RWPE1 (cell line): ENCODE data around the gene PTK7.

Experiments used
- CTCF ChIA-PET: fragments of 350-600 bp; sonication (Branson Sonifier 250); formaldehyde crosslinking; extraction: SDS; loops from one replicate; lab custom pipeline; 2021; lab: Yijun Ruan, JAX
- POLR2A ChIA-PET: fragments of 400-600 bp; formaldehyde crosslinking; extraction: SDS; loops from one replicate; lab custom pipeline; 2020; ENCODE audit warnings: antibody characterized with exemption; ENCODE audit not compliant: low non-redundant PET; lab: Yijun Ruan, JAX
- DNase-seq: peaks from one replicate; pipeline ENCODE4 v3.0.0; 2012; ENCODE audit warnings: low spot score
- H3K27ac ChIP-seq: fragments of 450-650 bp; 2 replicates; pipeline ENCODE4 v1.5.1; 2017
- TF ChIP-seq, protein P1 (sequence below): fragments of 450-650 bp; conservative IDR thresholded peaks from 2 replicates; pipeline ENCODE4 v1.5.1; 2017; ENCODE audit warnings: low read depth, mild to moderate bottlenecking

Gene PTK7

DNA sequence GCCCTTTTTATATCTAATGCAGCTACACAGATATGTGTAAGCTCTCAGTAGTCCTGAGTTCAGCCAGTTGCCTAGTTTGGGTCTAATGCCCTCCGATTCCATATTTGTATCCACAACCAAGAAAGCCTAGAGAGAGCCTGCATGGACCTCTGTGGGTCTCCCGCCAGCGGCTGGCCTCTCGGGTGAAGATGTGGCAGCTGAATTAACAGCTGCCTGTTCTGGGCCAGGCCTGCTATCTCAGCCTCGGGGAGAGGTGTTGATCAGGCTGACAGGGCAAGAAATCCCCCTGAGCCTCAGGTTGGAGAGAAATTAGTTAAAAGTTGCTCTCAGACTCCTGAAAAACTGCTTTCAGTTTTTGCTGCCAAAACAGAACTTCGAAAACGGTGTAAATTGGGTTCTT is 19.8 kb downstream of the PTK7 start:
- DNase-seq = no peak
- H3K27ac ChIP-seq = peak overlapping the region; percentile 95
- CTCF ChIA-PET = interaction anchor here (0.6 to 1.6 kb wide), 6 partner anchors 12 to 81 kb away, joined by 3 to 4 read pairs (median 4); no protein-coding TSS in a partner anchor
- POLR2A ChIA-PET = interaction anchor here (1.0 kb wide), 1 partner anchor 11 kb away, joined by 8 read pairs; no protein-coding TSS in a partner anchor
- TF ChIP-seq, protein P1, sequence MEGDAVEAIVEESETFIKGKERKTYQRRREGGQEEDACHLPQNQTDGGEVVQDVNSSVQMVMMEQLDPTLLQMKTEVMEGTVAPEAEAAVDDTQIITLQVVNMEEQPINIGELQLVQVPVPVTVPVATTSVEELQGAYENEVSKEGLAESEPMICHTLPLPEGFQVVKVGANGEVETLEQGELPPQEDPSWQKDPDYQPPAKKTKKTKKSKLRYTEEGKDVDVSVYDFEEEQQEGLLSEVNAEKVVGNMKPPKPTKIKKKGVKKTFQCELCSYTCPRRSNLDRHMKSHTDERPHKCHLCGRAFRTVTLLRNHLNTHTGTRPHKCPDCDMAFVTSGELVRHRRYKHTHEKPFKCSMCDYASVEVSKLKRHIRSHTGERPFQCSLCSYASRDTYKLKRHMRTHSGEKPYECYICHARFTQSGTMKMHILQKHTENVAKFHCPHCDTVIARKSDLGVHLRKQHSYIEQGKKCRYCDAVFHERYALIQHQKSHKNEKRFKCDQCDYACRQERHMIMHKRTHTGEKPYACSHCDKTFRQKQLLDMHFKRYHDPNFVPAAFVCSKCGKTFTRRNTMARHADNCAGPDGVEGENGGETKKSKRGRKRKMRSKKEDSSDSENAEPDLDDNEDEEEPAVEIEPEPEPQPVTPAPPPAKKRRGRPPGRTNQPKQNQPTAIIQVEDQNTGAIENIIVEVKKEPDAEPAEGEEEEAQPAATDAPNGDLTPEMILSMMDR = no peak

DNA sequence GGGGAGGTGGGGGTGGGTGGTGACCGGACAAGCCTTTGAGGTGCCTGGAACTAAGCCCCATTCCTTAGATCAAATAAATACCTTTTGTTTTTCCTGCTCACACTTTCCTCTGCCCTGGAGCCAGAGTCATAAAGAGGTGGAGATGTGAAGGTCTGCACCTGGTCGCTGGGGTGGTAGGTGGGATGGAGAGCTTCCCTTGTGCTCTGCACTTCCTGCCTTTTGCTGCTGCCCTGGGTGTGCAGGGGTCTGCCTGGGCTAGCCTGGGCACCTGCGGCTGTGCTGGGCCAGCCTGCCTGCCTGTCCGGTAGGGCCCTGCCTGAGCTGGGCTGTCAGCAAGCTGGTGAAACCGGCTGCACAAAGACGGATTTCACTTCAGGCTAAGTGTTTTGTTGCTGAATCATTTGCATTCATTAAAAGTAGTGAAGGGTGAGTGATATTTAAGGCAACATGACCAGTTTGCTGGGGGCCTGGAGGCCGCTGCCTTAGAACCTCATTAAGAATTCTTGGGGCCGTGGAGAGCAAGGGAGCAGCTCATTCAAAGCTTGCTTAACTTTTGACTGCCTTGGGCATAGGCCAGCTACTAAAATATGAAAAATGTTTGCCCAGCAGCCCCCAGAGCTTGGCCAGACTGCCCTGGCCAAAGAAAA is 20.5 kb downstream of the PTK7 start:
- CTCF ChIA-PET = interaction anchor here (0.6 to 1.6 kb wide), 6 partner anchors 11 to 81 kb away, joined by 3 to 4 read pairs (median 4); no protein-coding TSS in a partner anchor
- H3K27ac ChIP-seq = peak overlapping the region; percentile 95
- DNase-seq = peak; percentile 87

DNA sequence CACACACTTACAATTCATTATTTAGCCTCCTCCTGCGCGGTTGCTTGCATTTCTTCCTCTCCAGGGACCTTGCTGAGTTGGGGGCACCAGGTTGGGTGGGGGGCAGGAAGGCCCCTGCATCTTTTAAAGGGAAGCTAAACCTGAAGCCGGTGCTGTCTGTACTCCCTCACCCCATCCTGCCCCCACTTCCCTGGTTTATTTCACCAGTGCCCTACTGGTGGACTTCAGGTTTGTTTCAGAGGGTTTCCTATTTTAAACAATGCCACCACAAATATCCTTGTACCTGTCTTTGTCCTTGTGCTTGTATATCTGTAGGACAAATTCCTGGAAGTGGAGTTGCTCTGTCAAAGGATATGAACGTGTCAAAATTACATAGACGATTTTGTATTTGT is 21.0 kb downstream of the PTK7 start:
- ChIA-PET POLR2A (no interaction called here), CTCF (interaction anchor here (0.6 to 1.6 kb wide), 5 partner anchors 10 to 47 kb away, joined by 3 to 4 read pairs (median 4); no protein-coding TSS in a partner anchor)
- no peak for DNase-seq
- TF ChIP-seq, protein P1 = no peak
- H3K27ac ChIP-seq = peak overlapping the region; percentile 95

More for the DNA sequence above, 20.5 kb downstream of the PTK7 start:
- POLR2A ChIA-PET = interaction anchor here (1.0 kb wide), 1 partner anchor 11 kb away, joined by 8 read pairs; no protein-coding TSS in a partner anchor
- TF ChIP-seq, protein P1 = no peak

DNA sequence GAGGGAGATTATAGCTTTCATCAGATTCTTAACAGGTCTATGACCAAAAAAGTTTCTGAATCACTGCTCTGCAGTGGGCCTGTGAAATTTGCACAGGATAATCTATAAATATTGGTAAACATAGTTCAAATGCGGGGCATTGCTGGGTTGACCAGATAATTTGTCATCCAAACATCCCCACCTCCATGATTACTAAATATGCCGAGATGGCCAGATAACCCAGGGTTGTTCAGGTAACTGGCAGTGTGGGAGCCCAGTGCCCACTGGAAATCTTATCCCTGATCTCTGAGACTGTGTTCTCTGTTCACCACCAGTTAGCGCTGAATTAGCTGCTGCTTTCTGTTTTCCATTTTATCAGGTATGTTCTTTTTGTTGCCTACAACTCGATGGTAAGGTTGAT is 21.4 kb downstream of the PTK7 start:
- CTCF ChIA-PET = interaction anchor here (0.6 to 1.6 kb wide), 2 partner anchors 33 to 36 kb away, joined by 4 read pairs; no protein-coding TSS in a partner anchor
- POLR2A ChIA-PET = no interaction called here
- TF ChIP-seq, protein P1 = no peak
- no peak for DNase-seq
- peak overlapping the region; percentile 95 for H3K27ac ChIP-seq

DNA sequence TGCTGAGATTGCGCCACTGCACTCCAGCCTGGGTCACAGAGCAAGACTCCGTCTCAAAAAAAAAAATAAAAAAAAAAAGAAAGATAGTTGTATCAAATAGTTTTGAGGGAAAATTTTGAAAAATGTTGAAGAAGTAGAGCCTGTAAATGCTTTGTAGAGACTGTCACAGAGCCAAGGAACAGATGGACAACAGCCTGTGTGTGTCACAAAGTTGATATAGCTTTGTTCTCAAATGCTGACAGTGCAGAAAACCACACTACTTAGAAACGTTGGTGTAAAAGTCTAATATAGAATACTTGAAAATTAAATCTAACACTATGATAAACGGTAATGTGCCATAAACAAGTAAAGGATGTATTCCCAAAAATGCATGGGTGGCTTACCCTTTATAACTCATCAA is 25.4 kb downstream of the PTK7 start:
- H3K27ac ChIP-seq = peak overlapping the region; percentile 5; the same call in 1 of the 2 replicates
- no peak for DNase-seq
- ChIA-PET CTCF (interaction anchor here (0.7 kb wide), 1 partner anchor 28 kb away, joined by 3 read pairs; no protein-coding TSS in a partner anchor), POLR2A (no interaction called here)
- TF ChIP-seq, protein P1 = no peak

DNA sequence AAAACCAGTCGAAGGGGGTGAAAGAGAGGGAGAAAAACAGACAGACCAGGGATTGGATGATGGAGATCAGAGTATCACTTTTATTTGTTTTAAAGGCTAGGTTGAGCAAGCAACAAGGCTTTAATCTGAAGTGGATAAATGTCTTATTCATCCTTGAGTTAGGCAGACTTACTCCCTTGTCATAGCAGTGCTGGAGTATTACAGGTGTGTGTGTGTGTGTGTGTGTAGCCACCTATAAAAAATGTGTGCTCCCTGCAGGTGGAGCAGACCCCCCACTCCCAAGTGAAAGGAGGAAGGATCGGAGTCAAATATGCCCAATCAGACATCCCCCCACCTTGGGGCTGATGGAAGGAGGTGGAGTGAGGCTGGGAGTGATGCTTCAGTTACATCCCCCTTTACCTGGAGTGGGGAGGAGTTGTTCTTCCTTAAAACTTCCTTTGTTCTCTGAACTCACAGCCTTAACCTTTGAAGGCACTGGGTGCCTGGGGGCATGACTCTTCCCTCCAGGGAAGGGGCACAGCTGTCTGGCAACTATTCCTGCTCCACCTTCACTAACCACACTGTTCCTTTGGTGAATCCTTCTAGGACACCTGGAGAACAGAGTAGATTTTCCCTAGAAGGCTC is 27.3 kb downstream of the PTK7 start:
- ChIA-PET POLR2A (no interaction called here), CTCF (no interaction called here)
- TF ChIP-seq, protein P1 = no peak

More for the DNA sequence above, 27.3 kb downstream of the PTK7 start:
- no peak overlapping the region for H3K27ac ChIP-seq
- DNase-seq = no peak
